Amniotic epithelial cell (primary cell): ENCODE data around the gene LTA4H.
"Not testable (repeated sequence)": the region's sequence is repeated elsewhere in the genome, so short reads cannot be mapped to it uniquely, and the experiment has no call there.

Experiments used
- DNase-seq: peaks from one replicate; pipeline ENCODE4 v3.0.0-alpha.2; 2010; ENCODE audit warnings: low read depth

LTA4H gene

DNA sequence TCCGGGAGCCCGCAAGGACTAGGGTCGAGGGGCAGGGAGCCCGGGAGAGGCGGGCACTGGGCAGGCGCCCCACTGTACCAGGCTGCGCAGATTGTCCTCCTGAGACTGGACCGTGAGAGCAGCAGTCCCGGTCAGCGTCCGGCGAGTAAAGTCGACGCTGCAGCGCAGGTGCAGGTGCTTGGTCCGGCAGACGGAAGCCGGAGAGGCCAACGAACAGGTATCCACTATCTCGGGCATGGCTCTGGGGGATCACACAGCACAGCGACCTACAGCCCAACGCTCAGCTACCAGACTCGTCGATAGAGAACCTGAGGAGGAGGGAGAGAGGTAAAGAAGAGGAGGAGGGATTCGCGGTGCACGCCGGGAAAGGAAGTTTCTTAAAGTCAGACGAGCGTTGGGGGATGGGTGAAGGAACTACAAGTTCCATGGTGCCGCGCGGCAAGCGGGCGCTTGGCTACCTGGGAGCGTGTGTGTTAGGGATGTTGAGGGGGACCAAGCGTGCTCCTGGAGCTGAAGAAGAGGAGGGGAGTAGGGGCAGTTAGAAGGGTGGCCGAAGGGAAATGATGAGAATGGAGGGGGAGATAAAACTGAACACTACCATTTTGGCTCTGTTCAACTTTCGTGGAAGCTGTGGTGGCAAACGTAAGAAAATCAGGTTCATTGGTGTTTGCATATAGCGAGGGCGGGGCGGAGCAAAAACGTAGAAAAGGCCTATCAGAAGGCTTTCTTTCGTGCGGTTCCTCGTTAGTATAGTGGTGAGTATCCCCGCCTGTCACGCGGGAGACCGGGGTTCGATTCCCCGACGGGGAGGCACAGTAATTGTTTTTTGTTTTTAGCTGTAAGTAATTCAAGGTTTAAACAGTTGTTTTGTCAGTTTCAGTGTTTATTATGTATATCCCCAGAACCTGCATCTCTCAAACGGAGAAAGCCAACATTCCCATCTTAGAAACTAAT lies at the start of gene LTA4H:
Gene LTA4H (minus strand): TSS at position 305 of the 954 bp plus-strand sequence. CDS start 68 bp downstream, at position 237.
- DNase-seq = peak; percentile 97

DNA sequence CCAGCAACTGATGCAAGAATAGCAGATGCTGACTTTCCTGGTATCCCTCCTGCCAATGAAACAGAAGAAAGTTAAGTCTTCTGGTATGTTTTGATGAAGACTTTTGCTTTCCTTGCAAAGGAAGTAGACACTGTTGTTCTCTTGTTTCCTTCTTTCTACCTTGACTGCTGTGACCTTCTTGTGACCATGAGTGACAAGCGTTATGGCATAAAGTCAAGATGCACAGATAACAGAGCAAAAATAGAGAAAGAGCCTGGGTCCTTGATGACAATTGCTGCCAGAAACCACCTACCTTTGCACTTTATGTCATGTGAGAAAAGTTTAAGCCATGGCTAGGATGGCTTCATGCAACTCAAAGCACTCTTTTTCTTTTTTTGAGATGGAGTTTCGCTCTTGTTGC lies 49.2 kb upstream of the LTA4H start:
- no peak for DNase-seq

DNA sequence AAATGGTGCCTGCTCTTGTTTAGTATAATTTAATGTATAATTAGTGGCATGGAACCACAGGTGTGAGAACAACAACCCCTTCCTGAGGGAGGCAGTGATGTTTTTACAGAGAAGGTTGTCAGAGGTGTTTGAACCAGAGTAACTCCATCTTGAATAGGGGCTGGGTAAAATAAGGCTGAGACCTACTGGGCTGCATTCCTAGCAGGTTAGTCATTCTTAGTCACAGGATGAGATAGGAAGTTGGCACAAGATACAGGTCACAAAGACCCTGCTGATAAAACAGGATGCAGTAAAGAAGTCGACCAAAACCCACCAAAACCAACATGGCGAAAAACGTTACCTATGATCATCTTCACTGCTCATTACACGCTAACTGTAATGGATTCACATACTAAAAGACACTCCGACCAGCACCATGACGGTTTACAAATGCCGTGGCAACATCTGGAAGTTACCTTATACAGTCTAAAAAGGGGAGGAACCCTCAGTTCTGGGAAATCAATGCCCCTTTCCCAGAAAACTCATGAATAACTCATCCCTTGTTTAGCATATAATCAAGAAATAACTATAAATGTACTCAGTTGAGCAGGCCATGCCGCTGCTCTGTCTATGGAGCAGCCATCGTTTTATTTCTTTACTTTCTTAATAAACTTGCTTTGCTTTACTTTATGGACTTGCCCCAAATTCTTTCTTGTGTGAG lies 47.8 kb upstream of the LTA4H start:
- no peak for DNase-seq

DNA sequence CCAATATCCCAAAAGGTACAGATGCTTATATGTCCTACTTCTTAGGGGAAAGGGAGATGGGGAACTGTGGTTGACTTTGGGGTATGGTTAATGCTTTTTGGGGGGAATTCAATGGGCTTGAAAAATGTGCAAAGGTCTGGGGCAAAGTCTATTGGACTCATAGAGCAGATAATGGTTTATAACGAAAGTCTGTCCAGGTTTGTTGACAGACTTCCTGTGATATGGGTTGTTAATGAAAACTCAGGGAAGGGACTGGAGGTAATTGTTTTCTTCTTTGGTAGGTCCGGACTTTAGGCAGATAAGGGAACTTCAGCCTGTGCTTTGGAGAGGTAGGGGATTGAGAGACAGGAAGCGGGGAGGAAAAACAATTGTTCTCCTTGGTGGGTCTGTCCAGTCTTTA lies 46.2 kb upstream of the LTA4H start:
- no peak for DNase-seq

DNA sequence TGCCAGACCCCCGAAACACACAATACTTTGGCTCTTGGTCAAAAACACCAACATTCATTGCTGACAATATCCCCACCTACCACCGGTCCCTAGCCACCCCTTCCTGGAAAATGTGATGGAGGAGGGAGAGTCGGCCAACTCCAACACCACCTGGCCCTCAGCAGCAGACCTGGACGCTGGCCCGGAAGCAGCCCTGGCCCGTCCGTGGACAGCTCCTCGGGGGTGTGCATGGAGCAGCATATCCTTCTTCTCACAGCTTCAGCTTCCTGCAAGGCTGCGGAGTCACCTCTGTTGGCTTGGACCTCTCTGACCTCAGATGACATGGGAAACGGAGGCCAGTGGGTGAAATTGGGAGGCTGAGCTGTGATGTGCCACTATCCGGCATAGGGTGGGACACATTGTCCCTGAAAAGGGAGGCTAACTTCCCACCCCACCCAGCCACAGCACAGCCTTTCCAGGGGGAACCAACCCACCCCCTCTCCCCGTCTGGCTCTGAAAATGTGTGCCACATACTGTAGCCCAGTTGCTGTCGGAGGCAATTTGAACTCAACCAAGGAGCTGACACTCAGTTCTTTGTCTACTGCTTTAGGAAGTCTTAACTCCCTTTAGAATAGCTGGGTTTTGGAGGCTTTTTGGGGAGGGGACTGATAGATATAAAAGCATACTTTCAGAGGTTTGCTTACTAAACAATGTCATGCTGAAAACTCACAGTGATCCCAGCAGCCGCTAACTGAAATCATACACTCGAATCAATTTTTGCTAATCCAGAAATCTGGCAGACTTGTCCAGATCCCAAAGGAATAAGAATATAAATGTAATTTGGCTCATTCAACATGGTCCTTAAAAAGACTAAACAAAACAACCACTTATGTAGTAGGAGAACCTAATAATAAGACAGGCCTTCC lies 43.1 kb upstream of the LTA4H start:
- no peak for DNase-seq

DNA sequence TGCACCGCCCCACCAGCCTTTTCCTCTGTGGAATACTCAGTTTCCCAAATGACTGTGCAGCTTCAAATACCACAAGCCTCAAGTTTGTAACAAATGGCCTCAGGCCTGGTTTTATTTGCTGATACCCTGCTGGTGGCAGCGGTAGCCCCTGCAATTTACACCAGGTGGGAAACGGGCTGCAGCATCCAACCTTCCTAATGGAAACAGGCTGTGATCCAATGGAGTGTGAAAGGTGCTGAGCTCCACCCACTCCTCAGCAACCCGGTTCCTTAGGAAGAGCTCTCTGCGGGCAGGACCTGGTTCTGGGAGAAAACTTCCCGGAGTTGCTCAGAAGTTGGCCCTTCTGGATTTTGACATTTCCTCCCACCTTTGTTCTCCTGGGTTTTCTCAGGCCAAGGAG lies 41.7 kb upstream of the LTA4H start:
- no peak for DNase-seq

DNA sequence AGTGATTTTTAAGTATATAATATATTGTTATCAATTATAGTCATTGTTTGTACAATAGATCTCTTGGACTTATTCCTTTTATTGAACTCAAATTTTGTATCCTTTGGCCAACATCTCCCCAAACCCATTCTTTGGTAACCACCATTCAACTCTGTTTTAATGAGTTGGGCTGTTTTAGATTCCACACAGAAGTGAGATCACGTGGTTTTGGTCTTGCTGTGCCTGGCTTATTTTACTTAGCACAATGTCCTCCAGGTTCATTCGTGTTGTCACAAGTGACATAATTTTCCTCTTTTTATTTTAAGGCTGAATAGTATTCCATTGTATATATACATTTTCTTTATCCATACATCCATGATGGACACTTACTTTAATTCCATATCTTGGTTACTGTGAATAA lies 40.2 kb upstream of the LTA4H start:
- DNase-seq = no peak

DNA sequence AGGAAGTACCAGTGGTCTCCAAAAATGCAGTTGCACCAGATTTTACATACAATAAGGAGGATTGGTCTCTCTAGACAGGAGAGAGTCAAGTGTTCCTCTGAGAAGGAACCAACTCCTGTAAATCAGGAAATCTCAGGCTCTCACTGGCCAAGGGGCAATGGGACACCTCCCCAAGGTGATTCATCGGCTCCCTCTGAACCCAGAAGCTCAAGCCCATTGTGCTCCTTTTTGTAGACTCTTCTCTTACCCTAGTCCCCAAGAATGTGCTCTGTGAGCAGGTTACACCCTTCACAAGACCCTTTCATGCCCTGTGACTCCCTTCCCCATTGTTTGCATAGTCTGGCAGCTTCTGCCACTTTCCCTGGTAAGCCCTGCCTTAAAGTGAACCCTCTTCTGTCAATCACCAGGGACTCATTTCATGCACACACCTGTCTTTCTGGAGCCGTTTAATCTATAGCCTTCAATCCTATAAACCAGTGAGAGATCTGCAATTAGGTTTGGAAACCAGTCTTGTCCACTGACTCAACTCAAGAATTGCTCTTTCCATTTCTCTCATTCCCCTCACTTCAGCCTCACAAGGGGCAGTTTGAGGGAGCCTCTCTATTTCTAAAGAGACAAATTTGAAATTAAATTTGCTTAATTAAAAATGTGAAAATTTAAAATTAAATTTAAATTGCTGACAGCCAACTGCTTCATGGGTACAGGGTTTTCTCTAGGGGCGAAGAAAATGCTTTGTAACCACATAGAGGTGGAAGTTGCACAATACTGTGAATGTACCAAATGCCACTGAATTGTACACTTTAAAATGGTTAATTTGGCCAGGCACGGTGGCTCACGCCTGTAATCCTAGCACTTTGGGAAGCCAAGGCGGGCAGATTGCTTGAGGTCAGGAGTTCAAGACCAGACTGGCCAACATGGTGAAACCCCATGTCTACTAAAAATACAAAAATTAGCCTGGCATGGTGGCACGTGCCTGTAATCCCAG lies 38.3 kb upstream of the LTA4H start:
- DNase-seq = no peak

DNA sequence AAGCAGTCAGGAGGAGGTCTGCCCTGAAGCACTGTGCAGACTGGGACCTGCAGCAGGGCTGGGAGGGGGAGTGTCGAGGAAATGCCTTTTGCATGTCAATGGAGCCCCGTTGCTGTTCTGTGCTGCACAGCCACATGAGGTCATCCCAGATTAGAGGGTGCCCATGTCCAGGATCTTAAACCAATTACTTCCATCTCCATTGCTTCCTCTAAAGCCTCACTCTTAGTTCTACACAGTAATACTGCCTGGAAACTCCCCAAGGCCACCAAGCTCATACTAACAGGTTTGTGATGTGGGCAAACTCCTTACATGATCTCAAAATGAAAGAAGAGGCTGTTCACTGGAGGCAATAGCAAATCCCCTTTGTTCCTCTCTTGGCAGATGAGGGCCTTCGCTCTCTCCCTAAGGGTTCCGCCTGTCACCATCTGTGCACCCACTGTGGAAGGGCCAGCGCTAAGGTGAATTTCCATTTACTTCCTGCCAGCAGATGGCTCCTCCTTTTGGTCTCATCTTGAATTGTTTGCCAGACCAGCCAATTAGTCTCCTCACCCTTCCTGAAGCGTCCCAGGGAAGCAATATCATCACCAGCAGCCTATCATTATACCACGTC lies 35.4 kb upstream of the LTA4H start:
- DNase-seq = peak; percentile 34

DNA sequence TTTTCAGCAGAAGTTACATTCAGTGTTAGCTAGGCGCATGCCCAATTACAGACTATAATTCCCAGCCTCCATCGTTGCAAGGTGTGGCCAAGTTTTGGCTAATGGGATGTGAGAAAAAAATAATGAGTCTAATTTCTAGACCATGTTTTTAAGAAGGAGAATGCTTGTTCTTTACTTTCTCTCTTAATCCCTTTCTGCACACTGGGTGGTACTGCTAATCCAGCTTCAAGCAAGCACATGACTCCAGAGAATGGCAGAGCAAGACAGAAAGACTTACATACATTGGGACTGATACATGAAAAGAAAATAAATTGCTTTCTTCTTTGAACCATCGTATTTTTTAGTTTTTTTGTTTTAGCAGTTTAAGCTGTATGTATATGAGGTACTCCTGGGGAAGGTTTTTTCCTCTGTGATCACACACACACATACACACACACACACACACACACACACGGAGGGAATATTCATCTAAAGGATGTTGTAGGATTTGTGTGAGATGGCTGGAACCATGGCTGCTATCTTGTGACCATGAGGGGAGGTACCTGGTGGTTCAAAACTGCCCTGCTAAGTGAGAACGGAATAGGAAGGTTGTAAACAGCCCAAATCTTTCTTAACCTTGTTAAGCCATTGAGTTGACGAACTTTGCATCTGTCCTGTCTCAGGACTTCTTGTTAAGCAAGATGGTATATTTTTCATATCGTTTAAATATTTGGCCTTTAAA lies 34.3 kb upstream of the LTA4H start:
- no peak for DNase-seq

DNA sequence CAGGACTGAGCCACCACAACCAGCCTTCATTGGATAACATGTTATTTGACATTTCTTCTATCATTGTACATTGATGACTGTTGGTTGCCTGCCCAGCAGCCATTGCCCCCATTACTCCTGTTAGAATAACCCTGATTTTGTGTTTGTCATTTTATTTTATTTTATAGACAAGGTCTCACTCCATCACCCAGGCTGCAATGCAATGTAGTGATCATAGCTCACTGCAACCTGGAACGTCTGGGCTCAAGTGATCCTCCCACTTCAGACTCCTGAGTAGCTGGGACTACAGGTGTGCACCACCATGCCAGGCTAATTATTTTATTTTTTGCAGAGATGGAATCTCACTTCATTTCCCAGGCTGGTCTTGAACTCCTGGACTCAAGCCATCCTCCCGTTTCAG lies 33.2 kb upstream of the LTA4H start:
- DNase-seq = no peak

DNA sequence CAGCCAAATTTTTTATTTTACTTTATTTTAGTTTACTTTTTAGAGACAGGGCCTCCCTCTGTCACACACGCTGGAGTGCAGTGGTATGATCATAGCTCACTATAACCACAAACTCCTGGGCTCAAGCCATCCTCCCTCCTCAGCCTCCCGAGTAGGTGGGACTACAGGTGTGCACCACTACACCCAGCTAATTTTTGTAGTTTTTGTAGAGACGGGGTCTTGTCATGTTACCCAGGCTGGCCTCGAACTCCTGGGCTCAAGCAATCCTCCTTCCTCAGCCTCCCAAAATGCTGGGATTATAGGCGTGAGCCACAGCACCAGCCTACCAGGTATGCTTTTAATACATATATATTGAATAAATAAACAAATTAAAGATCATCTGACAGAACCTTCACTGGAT lies 32.7 kb upstream of the LTA4H start:
- no peak for DNase-seq

DNA sequence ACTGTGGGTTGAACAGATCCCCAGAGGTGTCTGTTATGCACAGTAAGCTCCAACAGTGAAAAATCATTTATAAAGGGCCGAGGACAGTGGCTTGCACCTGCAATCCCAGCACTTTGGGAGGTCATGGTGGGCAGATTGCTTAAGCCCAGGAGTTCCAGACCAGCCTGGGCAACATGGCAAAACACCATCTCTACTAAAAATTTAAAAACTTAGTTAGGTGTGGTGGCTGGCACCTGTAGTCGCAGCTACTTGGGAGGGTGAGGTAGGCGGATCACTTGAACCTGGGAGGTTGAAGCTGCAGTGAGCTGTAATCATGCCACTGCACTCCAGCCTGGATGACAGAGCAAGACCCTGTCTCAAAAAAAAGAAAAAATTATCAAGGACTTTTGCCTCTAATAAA lies 30.4 kb upstream of the LTA4H start:
- not testable (repeated sequence) for DNase-seq

DNA sequence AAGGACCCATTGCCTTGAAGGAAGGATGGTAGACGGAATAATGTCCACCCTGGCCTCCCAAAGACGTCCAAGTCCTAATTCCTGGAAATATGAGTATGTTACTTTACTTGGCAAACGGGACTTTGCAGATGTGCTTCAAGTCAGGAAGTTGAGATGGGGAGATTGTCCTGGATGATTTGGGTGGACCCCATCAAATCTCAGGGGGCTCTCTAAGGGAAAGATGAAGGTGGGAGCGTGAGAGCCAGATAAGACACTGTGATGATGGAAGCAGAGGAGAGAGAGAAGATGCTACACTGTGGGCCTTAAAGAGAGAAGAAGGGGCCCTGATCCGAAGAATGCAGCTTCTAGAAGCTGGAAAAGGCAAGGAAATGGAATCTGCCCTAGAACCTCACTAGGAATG lies 29.6 kb upstream of the LTA4H start:
- no peak for DNase-seq

DNA sequence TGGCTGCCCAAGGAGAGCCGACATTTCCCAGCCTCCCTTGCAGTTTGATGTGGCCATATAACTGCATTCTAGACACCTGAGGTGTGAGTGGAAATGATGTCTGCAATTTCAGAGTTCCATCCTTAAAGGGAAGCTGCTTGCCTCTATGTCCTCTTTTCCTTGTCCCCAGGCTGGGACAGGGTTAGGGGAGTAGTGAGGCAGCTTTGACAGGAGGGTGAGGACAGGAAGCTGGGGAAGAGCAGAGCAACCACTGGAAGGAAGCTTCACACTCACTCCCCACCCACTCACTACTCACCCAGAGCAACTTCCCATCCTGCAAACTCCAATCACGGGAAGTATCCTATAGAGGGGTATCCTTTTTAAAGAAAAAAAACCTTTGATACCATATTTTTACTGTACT lies 28.9 kb upstream of the LTA4H start:
- no peak for DNase-seq

DNA sequence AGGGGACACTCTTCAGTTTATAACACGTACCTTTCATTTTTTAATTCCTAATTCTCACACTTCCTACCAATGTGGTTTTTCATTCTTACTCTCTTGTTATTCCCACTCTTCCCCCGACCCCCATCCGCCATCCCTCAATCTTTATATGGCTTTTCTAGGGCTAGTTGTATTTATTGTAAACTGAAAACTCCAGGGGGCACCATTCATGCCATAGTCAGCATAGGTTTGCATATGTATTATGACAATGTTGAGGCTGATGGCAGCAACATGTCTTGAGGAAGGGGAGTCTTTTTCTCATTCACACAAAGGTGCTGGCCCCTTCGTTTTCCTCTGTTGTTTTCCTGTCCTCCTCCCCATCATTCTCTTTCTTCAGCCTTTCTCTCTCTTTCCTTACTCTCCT lies 27.7 kb upstream of the LTA4H start:
- peak; percentile 48 for DNase-seq

DNA sequence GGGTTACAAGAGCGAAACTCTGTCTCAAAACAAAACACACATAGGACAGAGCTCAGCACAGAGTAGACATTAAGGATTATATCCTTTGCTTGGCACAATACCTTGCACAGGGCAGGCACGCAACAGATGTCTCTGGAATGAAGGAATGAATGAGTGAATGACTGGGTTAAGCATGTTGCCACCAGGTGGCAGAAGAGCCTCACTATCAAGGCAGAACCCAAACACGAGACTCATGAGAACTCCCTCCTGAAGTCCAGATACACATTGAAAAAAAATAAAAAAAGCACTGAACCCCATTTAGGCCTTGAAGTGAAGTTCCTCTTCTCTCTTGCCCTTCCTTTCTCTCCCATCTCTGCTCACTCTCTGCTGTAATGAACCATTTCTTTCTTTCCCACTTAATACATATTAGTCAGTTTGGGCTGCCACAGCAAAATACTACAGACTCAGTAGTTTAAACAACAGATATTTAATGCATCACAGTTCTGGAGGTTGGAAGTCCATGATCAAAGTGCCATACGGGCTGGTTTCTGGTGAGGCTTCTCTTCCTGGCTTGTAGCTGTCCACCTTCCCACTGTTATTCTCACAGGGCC lies 26.6 kb upstream of the LTA4H start:
- DNase-seq = peak; percentile 82

DNA sequence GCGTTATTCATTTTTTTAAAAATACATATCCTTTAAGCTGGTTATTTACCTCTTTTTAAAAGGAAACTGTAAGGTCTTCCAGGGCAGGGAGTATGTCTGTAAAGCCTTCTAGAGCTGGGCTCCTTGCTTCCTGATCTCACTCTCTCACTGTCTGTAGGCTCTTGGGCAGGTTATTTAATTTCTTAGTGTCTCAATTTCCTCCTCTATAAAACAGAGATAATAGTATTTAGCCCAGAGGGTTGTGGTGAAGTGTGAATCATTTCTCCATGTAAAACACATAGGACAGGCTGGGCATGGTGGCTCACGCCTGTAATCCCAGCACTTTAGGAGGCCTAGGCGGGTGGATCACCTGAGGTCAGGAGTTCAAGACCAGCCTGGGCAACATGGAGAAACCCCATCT lies 25.9 kb upstream of the LTA4H start:
- DNase-seq = no peak

DNA sequence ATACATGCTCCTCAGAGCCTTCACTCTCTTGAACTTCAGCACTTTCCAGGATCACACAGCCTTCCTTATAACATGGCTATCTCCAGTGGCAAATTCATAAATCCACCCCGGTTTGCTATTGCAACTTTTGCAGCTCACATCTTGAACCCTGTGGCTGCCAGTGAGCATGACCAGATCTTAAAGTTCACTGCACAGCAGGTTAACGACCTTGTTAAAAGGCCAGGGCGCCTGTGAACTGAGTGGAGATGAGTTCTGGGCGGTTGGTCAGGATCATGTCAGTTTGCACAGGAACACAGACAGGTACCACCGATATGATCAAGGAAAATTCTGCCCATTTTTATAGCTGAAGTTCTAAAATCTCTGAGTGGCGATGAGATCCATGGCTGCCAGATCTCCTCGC lies 24.7 kb upstream of the LTA4H start:
- no peak for DNase-seq
